Large intestine (tissue), 3 donors: Measurements from ENCODE around the gene NRG3. TPM values are rescaled to one million over a fixed set of nuclear protein-coding genes. Genes with fewer than 3 reads are reported as not detected.

Source experiments
- DNase-seq, 2 donors: peaks; one replicate each; pipeline versions ENCODE4 v3.0.0 to v3.0.0-alpha.2; 2013
- H3K27ac ChIP-seq: one replicate; pipeline ENCODE4 v1.5.1; 2013; ENCODE audit warnings: low read length
- H3K27me3 ChIP-seq: 2 replicates; pipeline ENCODE4 v1.6.1; 2013; ENCODE audit warnings: low read length; ENCODE audit not compliant: control insufficient read depth, insufficient read depth
- H3K36me3 ChIP-seq: 2 replicates; pipeline ENCODE4 v1.6.1; 2013; ENCODE audit warnings: low read length; ENCODE audit not compliant: control insufficient read depth, insufficient read depth
- H3K4me1 ChIP-seq: one replicate; pipeline ENCODE4 v1.6.1; 2013; ENCODE audit warnings: low read length; ENCODE audit not compliant: control insufficient read depth, insufficient read depth
- H3K4me3 ChIP-seq: one replicate; pipeline ENCODE4 v1.5.1; 2013; ENCODE audit warnings: low read length
- H3K9me3 ChIP-seq: one replicate; pipeline ENCODE4 v1.6.1; 2013; ENCODE audit warnings: mild to moderate bottlenecking, low read depth, low read length, moderate library complexity; ENCODE audit not compliant: control insufficient read depth
- WGBS: methylation state at CpG from one replicate; pipeline ENCODE4 v1.1.5; 2013; ENCODE audit warnings: low lambda C conversion rate; ENCODE audit not compliant: insufficient coverage; 5-methylcytosine and 5-hydroxymethylcytosine counted together
- polyA plus RNA-seq: library from polyadenylated mRNA; unstranded; fragments of 120-200 nt; gene quantifications from one replicate; pipeline ENCODE4 v1.2.1, GENCODE V29; 2013

Gene NRG3
- polyA plus RNA-seq, 1 donor: 0.96 TPM

DNA sequence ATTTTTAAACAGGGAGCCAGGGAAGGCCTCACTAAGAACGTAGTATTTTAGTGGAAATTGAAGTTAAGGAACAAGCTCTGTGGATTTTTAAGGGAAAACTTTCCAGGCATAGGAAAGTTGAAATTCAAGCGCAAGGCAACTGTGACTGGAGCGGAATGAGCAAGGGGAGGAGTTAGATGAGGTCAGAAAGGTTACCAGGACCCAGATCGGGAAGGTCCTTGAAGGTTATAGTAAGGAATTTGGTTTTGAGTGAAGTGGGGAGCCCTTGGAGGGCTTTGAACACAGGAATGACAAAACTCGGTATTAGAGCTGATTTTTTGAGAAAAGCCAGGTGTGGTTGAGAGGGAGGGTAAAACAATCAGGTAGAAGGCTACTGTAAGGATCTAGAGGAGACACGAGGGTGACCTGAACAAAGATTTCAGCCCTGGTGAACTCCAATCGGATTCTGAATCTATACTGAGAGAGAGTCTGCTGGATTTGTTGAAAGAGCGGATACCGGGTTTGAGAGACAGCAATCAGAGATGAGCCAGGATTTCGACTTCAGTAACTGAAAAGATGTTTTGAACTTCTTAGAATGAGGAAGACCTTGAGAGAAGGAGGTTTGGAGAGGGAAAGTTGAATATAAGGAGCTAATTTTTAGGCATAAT, 1013.9 kb downstream of the NRG3 start:
- no peaks in the 10 kb centered on the region for H3K27me3 ChIP-seq
- no peaks in the 10 kb centered on the region for H3K9me3 ChIP-seq
- no peaks in the 10 kb centered on the region for H3K4me1 ChIP-seq
- DNase-seq: no peak
- no peak overlapping the region for H3K27ac ChIP-seq
- H3K36me3 ChIP-seq: no peaks in the 10 kb centered on the region
- WGBS: 61% methylated on average over 2 of the region's 10 CpGs
- no peak overlapping the region for H3K4me3 ChIP-seq

DNA sequence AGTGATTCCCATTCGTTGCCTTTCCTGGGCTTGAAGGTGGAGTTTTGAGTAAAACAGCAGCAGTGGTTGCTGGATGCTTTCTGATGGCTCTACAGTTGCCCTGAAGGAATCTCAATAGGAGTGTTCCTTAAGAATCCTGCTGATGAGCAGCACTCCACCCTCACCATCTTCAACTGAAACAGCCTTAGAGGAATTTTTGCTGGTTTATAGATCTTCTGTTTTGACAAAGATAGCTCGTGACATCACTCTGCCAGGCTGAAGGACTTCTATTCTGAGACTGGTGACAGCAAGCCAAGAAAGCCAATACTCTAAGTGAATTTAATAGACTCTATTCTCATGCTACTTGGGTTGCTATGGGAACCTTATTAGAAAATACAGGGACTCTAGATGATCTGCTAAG, 1014.7 kb downstream of the NRG3 start:
- H3K4me1 ChIP-seq: no peaks in the 10 kb centered on the region
- no peaks in the 10 kb centered on the region for H3K9me3 ChIP-seq
- no peaks in the 10 kb centered on the region for H3K36me3 ChIP-seq
- H3K27me3 ChIP-seq: no peaks in the 10 kb centered on the region
- no CpG with 5 or more reads among the region's 2 CpGs for WGBS
- H3K4me3 ChIP-seq: no peak overlapping the region
- no peak overlapping the region for H3K27ac ChIP-seq
- DNase-seq: no peak

- no peaks in the 10 kb centered on the region for H3K36me3 ChIP-seq
- no peak for DNase-seq
- H3K27ac ChIP-seq: no peak overlapping the region
- WGBS: 95% methylated on average over 3 of the region's 5 CpGs
- no peak overlapping the region for H3K4me3 ChIP-seq
- H3K27me3 ChIP-seq: no peaks in the 10 kb centered on the region
- no peaks in the 10 kb centered on the region for H3K4me1 ChIP-seq
- H3K9me3 ChIP-seq: no peaks in the 10 kb centered on the region
Measured at GRCh38 chr10:82890573-82890972, 1015.6 kb downstream of the NRG3 start.

- no CpG with 5 or more reads among the region's 1 CpG for WGBS
- no peak for DNase-seq
- Histone ChIP-seq H3K9me3 (no peaks in the 10 kb centered on the region), H3K27ac (no peak overlapping the region), H3K4me3 (no peak overlapping the region), H3K27me3 (no peaks in the 10 kb centered on the region), H3K4me1 (no peaks in the 10 kb centered on the region), H3K36me3 (no peaks in the 10 kb centered on the region)
Measured at GRCh38 chr10:82908096-82908495, 1033.1 kb downstream of the NRG3 start.

DNA sequence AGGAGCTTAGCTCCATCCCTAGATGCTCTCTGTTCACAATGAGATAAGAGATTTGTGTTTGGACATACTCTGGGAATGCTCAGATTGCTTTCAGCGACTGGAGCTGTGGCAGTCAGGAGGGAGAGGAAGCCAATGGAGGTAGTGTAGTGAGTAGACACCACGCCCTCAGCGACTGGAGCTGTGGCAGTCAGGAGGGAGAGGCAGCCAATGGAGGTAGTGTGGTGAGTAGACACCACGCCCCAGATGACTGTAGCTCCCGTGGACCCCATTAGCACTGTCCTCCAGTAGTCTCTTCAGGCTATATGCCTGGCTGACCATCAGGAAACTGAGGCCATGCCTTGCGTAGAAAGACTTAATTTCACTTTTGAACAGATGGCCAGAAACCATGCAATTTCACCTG, 1033.8 kb downstream of the NRG3 start:
- WGBS: no CpG with 5 or more reads among the region's 6 CpGs
- no peak overlapping the region for H3K27ac ChIP-seq

GRCh38 chr10:82910301-82910700, 1035.3 kb downstream of the NRG3 start:
- 100% methylated on average over 1 of the region's 3 CpGs for WGBS
- H3K36me3 ChIP-seq: no peaks in the 10 kb centered on the region
- no peaks in the 10 kb centered on the region for H3K4me1 ChIP-seq
- no peak overlapping the region for H3K4me3 ChIP-seq
- peak in 1 of 2 donors; percentile 5 for DNase-seq
- H3K27me3 ChIP-seq: no peaks in the 10 kb centered on the region
- no peaks in the 10 kb centered on the region for H3K9me3 ChIP-seq
- H3K27ac ChIP-seq: no peak overlapping the region

More for the DNA sequence above, 1033.8 kb downstream of the NRG3 start:
- Histone ChIP-seq H3K4me1 (no peaks in the 10 kb centered on the region), H3K4me3 (no peak overlapping the region), H3K36me3 (no peaks in the 10 kb centered on the region), H3K9me3 (no peaks in the 10 kb centered on the region), H3K27me3 (no peaks in the 10 kb centered on the region)
- DNase-seq: no peak

GRCh38 chr10:82914655-82915136, 1039.7 kb downstream of the NRG3 start:
- DNase-seq: no peak
- H3K36me3 ChIP-seq: no peaks in the 10 kb centered on the region
- no peaks in the 10 kb centered on the region for H3K4me1 ChIP-seq
- H3K9me3 ChIP-seq: no peaks in the 10 kb centered on the region
- H3K27ac ChIP-seq: no peak overlapping the region
- H3K4me3 ChIP-seq: no peak overlapping the region
- H3K27me3 ChIP-seq: no peaks in the 10 kb centered on the region

DNA sequence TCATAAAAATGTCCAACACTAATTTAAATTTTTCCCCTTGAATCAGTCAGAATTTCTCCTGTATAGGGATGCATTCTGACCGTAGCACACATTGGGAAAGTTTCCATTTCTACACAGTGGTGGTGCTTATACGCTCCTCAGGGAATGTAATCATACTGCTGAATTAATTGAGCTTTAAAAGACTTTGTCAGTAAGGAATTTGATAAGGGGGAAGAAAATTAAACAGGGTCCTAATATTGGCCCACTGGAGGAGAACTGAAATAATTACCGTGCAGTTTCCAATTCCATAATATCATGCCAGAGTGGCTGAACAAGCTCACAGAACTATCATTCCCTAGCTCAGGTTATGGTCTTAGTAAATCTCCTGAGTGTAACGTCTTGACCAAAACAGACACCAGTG, 1041.9 kb downstream of the NRG3 start:
- DNase-seq: no peak
- Histone ChIP-seq H3K36me3 (no peaks in the 10 kb centered on the region), H3K27ac (no peak overlapping the region), H3K4me3 (no peak overlapping the region), H3K27me3 (no peaks in the 10 kb centered on the region), H3K4me1 (no peaks in the 10 kb centered on the region), H3K9me3 (no peaks in the 10 kb centered on the region)
- no CpG with 5 or more reads among the region's 4 CpGs for WGBS

DNA sequence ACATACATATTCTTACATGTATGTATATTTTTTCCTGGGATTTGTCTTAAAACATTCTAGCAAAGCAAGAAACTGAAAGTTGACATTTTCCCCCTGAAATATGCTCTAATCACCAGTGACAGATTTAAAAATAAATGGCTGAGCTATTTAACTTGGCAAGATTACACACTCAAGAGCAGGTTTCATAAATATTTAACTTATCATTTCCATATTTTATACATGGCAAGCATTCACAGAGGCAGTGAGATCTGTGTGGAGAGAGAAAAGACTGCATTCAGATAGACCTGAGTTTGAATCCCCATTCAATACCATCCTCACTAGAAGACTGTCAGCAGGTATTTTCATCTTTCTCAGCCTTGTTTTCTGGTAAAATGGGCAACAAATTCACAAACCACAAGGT, 1043.0 kb downstream of the NRG3 start:
- DNase-seq: no peak
- H3K27ac ChIP-seq: no peak overlapping the region
- H3K9me3 ChIP-seq: no peaks in the 10 kb centered on the region
- no peaks in the 10 kb centered on the region for H3K4me1 ChIP-seq
- no peaks in the 10 kb centered on the region for H3K36me3 ChIP-seq
- H3K4me3 ChIP-seq: no peak overlapping the region
- H3K27me3 ChIP-seq: no peaks in the 10 kb centered on the region

GRCh38 chr10:82922046-82922445, 1047.1 kb downstream of the NRG3 start:
- H3K27me3 ChIP-seq: no peaks in the 10 kb centered on the region
- H3K36me3 ChIP-seq: no peaks in the 10 kb centered on the region
- no peak overlapping the region for H3K27ac ChIP-seq
- no peaks in the 10 kb centered on the region for H3K4me1 ChIP-seq
- WGBS: 77% methylated on average over 4 of the region's 4 CpGs
- no peak overlapping the region for H3K4me3 ChIP-seq
- no peak for DNase-seq
- H3K9me3 ChIP-seq: no peaks in the 10 kb centered on the region

DNA sequence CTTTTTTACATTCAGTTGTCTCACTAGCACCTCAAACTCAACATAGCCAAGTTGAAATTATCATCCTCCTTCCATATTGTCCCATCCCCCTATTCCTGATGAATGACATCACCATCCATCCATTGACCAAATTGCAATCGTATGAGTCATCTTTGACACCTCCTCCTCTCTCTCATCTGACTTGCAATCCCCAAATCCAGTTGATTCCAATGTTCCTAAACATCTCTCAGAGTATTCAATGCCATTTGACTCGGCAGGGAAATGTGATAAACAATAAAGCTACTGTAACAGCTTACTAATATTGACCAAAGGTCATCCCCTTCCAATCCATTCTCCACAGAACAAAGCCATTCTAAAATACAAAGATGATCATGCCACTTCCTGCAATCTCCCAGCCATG, 1047.8 kb downstream of the NRG3 start:
- no peak for DNase-seq
- H3K9me3 ChIP-seq: no peaks in the 10 kb centered on the region
- H3K27me3 ChIP-seq: no peaks in the 10 kb centered on the region
- 100% methylated on average over 1 of the region's 2 CpGs for WGBS
- no peaks in the 10 kb centered on the region for H3K36me3 ChIP-seq
- H3K4me1 ChIP-seq: no peaks in the 10 kb centered on the region
- no peak overlapping the region for H3K4me3 ChIP-seq
- no peak overlapping the region for H3K27ac ChIP-seq
